HG03103 (cell line): ENCODE measurements around the gene ZNF10.

Experiments
- ATAC-seq: cut with Tn5 transposase; IDR thresholded peaks from one replicate; pipeline ENCODE4 v1.9.1; 2021; ENCODE audit warnings: low read depth; ENCODE audit not compliant: unreplicated experiment

The ZNF10 gene

DNA sequence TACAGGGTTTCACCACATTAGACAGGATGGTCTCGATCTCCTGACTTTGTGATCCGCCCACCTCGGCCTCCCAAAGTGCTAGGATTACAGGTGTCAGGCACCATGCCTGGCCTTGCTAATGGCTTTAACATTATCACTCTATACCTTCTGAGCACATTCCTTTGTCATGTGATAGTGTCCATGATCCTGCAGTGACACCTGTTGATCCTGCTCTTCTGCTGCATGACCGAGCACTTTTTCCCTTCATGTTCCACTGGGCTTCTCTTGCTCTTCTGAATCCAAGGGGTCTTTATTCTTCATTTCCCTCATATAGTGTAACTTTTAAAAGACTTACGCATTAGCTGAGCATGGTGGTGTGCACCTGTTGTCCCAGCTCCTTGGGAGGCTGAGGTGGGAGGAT, 62.4 kb downstream of the ZNF10 start:
- ATAC-seq: no peak

DNA sequence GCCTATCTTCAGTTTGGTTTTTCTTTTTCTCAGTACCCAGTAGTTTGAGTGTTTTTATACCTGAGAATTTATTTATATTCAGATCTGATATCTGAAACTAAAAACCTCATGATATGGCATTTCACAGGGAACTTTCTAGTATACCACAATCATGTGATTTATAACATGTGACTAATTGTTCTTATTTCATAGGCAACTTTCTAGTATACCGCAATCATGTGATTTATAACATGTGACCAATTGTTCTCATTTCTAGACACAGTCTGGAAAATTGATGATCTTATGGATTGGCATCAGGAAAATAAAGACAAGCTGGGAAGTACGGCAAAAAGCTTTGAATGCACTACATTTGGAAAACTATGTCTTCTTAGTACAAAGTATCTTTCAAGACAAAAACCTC, 71.5 kb downstream of the ZNF10 start:
- no peak for ATAC-seq

DNA sequence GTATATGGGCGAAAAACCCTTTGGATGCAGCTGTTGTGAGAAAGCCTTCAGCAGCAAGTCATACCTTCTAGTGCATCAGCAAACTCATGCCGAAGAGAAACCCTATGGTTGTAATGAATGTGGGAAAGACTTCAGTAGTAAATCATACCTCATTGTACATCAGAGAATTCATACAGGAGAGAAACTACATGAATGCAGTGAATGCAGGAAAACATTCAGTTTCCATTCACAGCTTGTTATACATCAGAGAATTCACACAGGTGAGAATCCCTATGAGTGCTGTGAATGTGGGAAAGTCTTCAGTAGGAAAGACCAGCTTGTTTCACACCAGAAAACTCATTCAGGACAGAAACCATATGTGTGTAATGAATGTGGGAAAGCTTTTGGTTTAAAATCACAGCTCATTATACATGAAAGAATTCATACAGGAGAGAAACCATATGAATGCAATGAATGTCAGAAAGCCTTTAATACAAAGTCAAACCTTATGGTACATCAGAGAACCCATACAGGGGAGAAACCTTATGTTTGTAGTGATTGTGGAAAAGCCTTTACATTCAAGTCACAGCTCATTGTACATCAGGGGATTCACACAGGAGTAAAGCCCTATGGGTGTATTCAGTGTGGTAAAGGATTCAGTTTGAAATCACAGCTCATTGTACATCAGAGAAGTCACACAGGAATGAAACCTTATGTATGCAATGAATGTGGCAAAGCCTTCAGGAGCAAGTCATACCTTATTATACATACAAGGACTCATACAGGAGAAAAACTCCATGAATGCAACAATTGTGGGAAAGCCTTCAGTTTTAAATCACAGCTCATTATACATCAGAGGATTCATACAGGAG, 72.3 kb downstream of the ZNF10 start:
- ATAC-seq: no peak

DNA sequence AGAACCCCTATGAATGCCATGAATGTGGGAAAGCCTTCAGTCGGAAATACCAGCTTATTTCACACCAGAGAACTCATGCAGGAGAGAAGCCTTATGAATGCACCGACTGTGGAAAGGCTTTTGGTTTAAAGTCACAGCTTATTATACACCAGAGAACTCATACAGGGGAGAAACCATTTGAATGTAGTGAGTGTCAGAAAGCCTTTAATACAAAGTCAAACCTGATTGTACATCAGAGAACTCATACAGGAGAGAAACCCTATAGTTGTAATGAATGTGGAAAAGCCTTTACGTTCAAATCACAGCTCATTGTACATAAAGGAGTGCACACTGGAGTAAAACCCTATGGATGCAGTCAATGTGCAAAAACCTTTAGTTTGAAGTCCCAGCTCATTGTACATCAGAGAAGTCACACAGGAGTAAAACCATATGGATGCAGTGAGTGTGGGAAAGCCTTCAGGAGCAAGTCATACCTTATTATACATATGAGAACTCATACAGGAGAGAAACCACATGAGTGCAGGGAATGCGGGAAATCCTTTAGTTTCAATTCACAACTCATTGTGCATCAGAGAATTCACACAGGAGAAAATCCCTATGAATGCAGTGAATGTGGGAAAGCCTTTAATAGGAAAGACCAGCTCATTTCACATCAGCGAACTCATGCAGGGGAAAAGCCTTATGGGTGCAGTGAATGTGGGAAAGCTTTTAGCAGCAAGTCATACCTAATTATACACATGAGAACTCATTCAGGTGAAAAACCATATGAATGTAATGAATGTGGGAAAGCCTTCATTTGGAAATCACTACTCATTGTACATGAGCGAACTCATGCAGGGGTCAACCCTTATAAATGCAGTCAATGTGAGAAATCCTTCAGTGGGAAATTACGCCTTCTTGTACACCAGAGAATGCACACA, 73.2 kb downstream of the ZNF10 start:
- no peak for ATAC-seq

DNA sequence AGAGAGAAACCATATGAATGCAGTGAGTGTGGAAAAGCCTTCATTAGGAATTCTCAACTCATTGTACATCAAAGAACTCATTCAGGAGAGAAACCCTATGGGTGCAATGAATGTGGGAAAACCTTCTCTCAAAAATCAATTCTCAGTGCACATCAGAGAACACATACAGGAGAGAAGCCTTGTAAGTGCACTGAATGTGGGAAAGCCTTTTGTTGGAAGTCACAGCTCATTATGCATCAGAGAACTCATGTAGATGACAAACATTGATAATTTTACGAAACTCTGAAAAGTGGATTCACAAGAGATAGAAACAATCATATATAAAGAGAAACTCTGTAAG, 73.8 kb downstream of the ZNF10 start:
- no peak for ATAC-seq

DNA sequence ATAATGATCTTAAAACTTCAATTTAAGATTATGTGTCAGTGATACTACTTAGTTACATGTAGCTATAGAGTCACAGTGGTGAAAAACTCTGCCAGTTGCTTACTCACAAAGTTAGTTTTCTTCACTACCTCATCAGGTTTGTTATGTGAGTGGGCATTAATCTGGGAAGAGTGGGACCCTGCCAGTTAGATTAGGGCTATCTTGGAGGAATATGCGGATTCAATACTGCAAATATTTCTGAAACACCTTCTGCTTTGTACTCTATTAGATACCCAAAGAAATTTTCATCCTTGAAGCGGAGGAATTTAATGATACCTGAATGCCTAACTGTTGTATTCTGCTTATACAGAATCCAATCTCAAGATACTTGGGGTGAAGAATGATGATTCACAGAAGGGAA, 76.0 kb downstream of the ZNF10 start:
- ATAC-seq: no peak
